ENCODE data around the gene RASGEF1C. TPM values are rescaled to one million over a fixed set of nuclear protein-coding genes. Genes with fewer than 3 reads are reported as not detected.
A peak's percentile ranks its signal among the peaks of the same experiment; 100 is the strongest.

RASGEF1C gene
- total and polyA plus RNA-seq, 2 of the 13 experiments (the other 11 are each of a cell fraction or from before 2014, with no cell fraction given): not detected

DNA sequence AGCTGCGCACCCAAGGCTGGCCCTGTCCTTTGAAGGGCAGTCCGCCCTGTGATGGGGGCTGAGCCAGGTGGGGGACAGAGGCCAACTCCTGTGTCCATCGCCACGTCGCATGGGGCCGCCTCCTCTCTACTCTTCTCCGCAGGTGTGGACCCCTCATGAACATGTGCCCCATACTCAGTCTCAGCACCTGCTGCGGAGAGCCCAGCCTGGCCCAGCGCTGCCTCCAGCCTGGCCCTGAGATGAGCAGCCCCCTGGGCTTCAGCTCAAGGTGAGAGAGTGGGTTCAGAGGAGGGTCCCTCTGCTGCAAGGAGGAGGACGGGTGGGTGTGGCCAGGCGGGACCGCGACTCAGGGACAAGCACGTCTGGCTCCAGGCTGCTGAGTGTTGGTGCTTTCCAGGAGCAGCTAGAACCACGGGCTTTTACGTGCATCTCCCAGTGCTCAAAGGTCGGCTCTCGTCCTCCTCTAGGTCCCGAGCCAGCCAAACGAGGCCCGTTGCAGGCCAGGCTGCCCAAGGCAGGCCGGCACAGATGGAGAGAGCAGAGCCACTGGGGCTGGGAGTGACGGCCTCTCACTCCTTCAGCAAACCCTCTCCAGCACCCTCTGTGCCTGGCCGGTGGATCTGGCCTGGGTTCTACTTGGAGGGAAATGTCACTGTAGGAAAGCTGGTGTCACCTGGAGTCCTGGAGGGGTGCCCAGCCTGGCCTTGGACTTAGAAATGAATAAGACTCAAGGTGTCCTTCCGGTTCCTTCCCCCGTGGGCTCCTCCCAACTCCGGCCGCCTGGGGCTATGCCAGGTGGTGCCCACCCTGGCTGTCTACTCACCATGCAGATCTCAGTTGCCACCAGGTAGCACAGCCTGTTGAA lies 88.5 kb downstream of the RASGEF1C start:
- H3K36me3 ChIP-seq (replicated peaks in 1 of 2; ENCODE audit: control insufficient read depth in 1 of 2, insufficient read depth in 2 of 2, low read length in 2 of 2): no peaks in the 10 kb centered on the region
- H3K9ac ChIP-seq (ENCODE audit: insufficient read depth, low read depth, low read length): no peak overlapping the region
- H3K27me3 ChIP-seq (ENCODE audit: control insufficient read depth in 1 of 2, insufficient read depth in 2 of 2, low read length in 2 of 2): peaks cover 0 to 25% of the 10 kb centered on the region in 2 experiments; a peak in 2 of 5 replicates
- H2AFZ ChIP-seq (ENCODE audit: low read length): no peak overlapping the region
- in situ Hi-C loops (cut with HindIII; ENCODE audit: extremely low pct_ligation_motif_present, low pct_unique_long_range_greater_than_20kb): no loop called here
- no peaks in the 10 kb centered on the region for H4K20me1 ChIP-seq (ENCODE audit: insufficient read depth, low read length)
- no peak overlapping the region for H3K4me3 ChIP-seq (replicated peaks in 1 of 3; ENCODE audit: insufficient read depth in 1 of 3, low read depth in 2 of 3, low read length in 3 of 3)
- no TSS peak for BruUV-seq (replicated peaks)
- no peak for DNase-seq (ENCODE audit: low spot score)
- WGBS (ENCODE audit: low lambda C conversion rate): 80% methylated on average over 1 of the region's 28 CpGs
- H3K27ac ChIP-seq (ENCODE audit: extremely low read length, insufficient read depth, low read length): no peak overlapping the region
- no peak overlapping the region for H3K4me2 ChIP-seq (ENCODE audit: low read depth, low read length)
- ChIA-PET CTCF (ENCODE audit: low intra/inter-chr PET ratio, low total read pairs) (no interaction called here), POLR2A (no interaction called here)
- H3K79me2 ChIP-seq (ENCODE audit: insufficient read depth, low read length): no peaks in the 10 kb centered on the region
- FAIRE-seq: no peak
- intact Hi-C loops (cut with micrococcal nuclease; ENCODE audit: unreplicated experiment): loop anchor here (10.0 kb wide), 2 partner anchors 84 to 204 kb away; partner anchors contain the start of gene RASGEF1C
- H3K4me1 ChIP-seq (ENCODE audit: insufficient read depth, low read length): no peaks in the 10 kb centered on the region
- no peak for TF ChIP-seq FOSL2 (CRISPR knock-in tag; IDR thresholded peaks at IDR 0.05)
- TF ChIP-seq KAT8 (CRISPR knock-in tag; IDR thresholded peaks at IDR 0.05): no peak
- TF ChIP-seq, protein P1, sequence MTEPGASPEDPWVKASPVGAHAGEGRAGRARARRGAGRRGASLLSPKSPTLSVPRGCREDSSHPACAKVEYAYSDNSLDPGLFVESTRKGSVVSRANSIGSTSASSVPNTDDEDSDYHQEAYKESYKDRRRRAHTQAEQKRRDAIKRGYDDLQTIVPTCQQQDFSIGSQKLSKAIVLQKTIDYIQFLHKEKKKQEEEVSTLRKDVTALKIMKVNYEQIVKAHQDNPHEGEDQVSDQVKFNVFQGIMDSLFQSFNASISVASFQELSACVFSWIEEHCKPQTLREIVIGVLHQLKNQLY (CRISPR knock-in tag; IDR thresholded peaks at IDR 0.05): no peak
- TF ChIP-seq, protein P2, sequence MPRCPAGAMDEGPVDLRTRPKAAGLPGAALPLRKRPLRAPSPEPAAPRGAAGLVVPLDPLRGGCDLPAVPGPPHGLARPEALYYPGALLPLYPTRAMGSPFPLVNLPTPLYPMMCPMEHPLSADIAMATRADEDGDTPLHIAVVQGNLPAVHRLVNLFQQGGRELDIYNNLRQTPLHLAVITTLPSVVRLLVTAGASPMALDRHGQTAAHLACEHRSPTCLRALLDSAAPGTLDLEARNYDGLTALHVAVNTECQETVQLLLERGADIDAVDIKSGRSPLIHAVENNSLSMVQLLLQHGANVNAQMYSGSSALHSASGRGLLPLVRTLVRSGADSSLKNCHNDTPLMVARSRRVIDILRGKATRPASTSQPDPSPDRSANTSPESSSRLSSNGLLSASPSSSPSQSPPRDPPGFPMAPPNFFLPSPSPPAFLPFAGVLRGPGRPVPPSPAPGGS (CRISPR knock-in tag; IDR thresholded peaks at IDR 0.05): no peak
- TF ChIP-seq, protein P3, sequence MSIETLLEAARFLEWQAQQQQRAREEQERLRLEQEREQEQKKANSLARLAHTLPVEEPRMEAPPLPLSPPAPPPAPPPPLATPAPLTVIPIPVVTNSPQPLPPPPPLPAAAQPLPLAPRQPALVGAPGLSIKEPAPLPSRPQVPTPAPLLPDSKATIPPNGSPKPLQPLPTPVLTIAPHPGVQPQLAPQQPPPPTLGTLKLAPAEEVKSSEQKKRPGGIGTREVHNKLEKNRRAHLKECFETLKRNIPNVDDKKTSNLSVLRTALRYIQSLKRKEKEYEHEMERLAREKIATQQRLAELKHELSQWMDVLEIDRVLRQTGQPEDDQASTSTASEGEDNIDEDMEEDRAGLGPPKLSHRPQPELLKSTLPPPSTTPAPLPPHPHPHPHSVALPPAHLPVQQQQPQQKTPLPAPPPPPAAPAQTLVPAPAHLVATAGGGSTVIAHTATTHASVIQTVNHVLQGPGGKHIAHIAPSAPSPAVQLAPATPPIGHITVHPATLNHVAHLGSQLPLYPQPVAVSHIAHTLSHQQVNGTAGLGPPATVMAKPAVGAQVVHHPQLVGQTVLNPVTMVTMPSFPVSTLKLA (IDR thresholded peaks at IDR 0.05): 0 out of 2 replicates have a peak, but pooled peaks have one; percentile 4
- peak; percentile 16; the same call in 1 of the 3 replicates for ATAC-seq
- H3K9me3 ChIP-seq (ENCODE audit: low read length): no peaks in the 10 kb centered on the region
